ENCODE results near the gene PRR23C.
"Not testable (repeated sequence)": the region's sequence is repeated elsewhere in the genome, so short reads cannot be mapped to it uniquely, and the experiment has no call there.

Gene PRR23C

GRCh38 chr3:139032326-139033002 is 12.2 kb downstream of the PRR23C start:
- no peaks in the 10 kb centered on the region for H3K27me3 ChIP-seq (ENCODE audit: control insufficient read depth, insufficient read depth, low read length)
- H3K9ac ChIP-seq (ENCODE audit: low read length): no peak overlapping the region
- no peaks in the 10 kb centered on the region for H3K36me3 ChIP-seq (ENCODE audit: control insufficient read depth, insufficient read depth, low read length)
- H3K27ac ChIP-seq (ENCODE audit: low read depth, low read length): no peak overlapping the region
- H3K4me3 ChIP-seq (ENCODE audit: low read depth, low read length): no peak overlapping the region
- no peaks in the 10 kb centered on the region for H3K4me1 ChIP-seq (ENCODE audit: control insufficient read depth, insufficient read depth, low read length)
- H3K9me3 ChIP-seq (ENCODE audit: control insufficient read depth, insufficient read depth, low read depth, low read length): no peaks in the 10 kb centered on the region

- not testable (repeated sequence) for H3K27me3 ChIP-seq (ENCODE audit: control insufficient read depth, insufficient read depth, low read length); H3K4me3 ChIP-seq (ENCODE audit: low read depth, low read length); H3K36me3 ChIP-seq (ENCODE audit: control insufficient read depth, insufficient read depth, low read length); H3K9ac ChIP-seq (ENCODE audit: low read length); H3K9me3 ChIP-seq (ENCODE audit: control insufficient read depth, insufficient read depth, low read depth, low read length); H3K4me1 ChIP-seq (ENCODE audit: control insufficient read depth, insufficient read depth, low read length); H3K27ac ChIP-seq (ENCODE audit: low read depth, low read length)
Measured at GRCh38 chr3:139030576-139030975, 14.1 kb downstream of the PRR23C start.

DNA sequence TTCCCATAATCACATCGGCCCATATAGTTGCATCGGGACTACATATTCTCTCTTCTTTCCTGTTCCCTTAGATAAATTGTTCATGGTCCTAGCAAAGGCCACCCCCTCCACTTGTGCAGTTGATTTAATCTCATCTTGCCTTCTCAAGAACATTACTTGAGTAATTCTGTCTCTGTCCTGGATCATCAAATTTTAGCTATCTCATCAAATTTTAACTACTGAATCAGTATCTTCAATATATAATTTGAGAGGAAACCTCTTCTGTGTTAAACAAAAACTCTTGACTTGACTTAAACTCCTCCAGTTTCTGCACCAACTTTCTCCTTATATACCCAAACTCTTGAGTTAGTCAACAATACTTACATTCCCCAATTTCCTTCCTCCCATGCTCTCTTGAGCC is 19.7 kb downstream of the PRR23C start:
- Histone ChIP-seq H3K9me3 (ENCODE audit: control insufficient read depth, insufficient read depth, low read depth, low read length) (no peaks in the 10 kb centered on the region), H3K36me3 (ENCODE audit: control insufficient read depth, insufficient read depth, low read length) (no peaks in the 10 kb centered on the region), H3K27ac (ENCODE audit: low read depth, low read length) (no peak overlapping the region), H3K9ac (ENCODE audit: low read length) (no peak overlapping the region), H3K27me3 (ENCODE audit: control insufficient read depth, insufficient read depth, low read length) (peaks cover 4% of the 10 kb centered on the region; the same call in 1 of the 2 replicates), H3K4me3 (ENCODE audit: low read depth, low read length) (no peak overlapping the region), H3K4me1 (ENCODE audit: control insufficient read depth, insufficient read depth, low read length) (no peaks in the 10 kb centered on the region)

DNA sequence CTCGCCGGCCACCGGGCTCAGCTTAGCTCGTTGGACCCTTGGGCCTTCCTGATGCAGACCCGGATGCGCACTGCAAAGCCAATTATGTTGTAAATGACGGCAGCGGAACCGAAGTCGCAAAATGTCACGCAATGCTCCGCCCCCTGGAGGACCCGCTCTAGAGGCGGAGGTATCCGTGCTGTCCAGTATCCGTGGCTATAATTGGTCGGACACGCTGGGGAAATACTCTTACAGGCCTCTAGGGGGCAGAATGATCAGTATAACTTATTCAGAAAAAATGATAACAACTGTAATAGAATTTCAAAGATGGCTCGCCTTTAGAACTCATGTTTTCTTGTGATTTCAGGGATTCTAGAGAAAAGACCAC is 23.8 kb downstream of the PRR23C start, which contains the start of gene PRR23B:
TSS of gene PRR23B (minus strand) at position 59 of the 367 bp plus-strand sequence. CDS start 265 bp downstream, outside the sequence.
- Histone ChIP-seq H3K27me3 (ENCODE audit: control insufficient read depth, insufficient read depth, low read length) (peaks cover 4% of the 10 kb centered on the region; the same call in 1 of the 2 replicates), H3K4me3 (ENCODE audit: low read depth, low read length) (no peak within 1 kb of the TSS), H3K9me3 (ENCODE audit: control insufficient read depth, insufficient read depth, low read depth, low read length) (no peaks in the 10 kb centered on the region), H3K27ac (ENCODE audit: low read depth, low read length) (no peak within 1 kb of the TSS), H3K9ac (ENCODE audit: low read length) (no peak within 1 kb of the TSS), H3K36me3 (ENCODE audit: control insufficient read depth, insufficient read depth, low read length) (no peaks in the 10 kb centered on the region), H3K4me1 (ENCODE audit: control insufficient read depth, insufficient read depth, low read length) (no peaks in the 10 kb centered on the region)

DNA sequence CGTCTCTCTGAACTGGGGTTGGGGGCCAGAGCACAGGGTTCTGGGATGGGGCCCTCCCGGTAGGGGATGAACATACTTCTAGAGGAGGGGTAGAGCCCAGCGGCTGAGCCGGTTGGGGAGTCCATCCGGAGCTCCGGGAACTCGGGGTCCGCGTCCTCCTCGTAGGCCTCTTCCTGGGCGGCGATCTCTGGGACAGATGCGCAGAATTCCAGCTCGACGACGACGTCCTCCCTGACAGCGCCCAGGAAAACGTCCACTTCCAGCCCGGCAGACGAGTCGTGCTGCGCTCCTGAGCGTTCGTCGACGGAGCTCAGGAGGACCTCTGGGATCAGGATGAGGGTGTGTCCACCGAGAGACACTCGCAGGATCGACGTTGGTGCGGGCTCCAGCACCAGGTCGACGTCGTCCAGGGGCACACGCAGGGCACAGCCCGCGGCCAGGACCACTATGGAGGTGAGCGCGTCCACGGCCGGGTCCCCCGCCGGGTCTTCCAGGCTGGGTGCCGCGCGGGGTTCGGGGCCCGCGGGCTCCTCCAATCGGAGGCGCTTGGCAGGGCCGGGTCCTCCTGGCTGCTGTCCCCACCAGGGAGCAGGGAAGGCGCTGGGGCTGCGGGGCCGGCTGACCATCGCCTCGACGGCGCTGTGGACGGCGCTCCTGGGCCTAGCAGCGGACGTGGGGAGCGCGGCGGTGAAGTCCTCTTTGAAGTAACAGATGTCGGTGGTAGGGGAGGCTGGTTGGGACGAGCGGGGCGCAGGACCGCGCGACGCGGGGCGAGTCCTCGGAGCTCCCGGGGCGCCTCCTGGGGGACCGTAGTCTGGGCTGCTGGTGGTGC is 24.4 kb downstream of the PRR23C start:
- H3K9me3 ChIP-seq (ENCODE audit: control insufficient read depth, insufficient read depth, low read depth, low read length): no peaks in the 10 kb centered on the region
- H3K27ac ChIP-seq (ENCODE audit: low read depth, low read length): no peak overlapping the region
- H3K4me3 ChIP-seq (ENCODE audit: low read depth, low read length): no peak overlapping the region
- no peaks in the 10 kb centered on the region for H3K4me1 ChIP-seq (ENCODE audit: control insufficient read depth, insufficient read depth, low read length)
- no peak overlapping the region for H3K9ac ChIP-seq (ENCODE audit: low read length)
- H3K27me3 ChIP-seq (ENCODE audit: control insufficient read depth, insufficient read depth, low read length): peaks cover 4% of the 10 kb centered on the region; the same call in 1 of the 2 replicates
- H3K36me3 ChIP-seq (ENCODE audit: control insufficient read depth, insufficient read depth, low read length): no peaks in the 10 kb centered on the region

GRCh38 chr3:139016430-139017048 is 28.2 kb downstream of the PRR23C start:
- Histone ChIP-seq H3K27ac (ENCODE audit: low read depth, low read length) (no peak overlapping the region), H3K9me3 (ENCODE audit: control insufficient read depth, insufficient read depth, low read depth, low read length) (peaks cover 2% of the 10 kb centered on the region; the same call in 1 of the 2 replicates), H3K4me3 (ENCODE audit: low read depth, low read length) (no peak overlapping the region), H3K9ac (ENCODE audit: low read length) (no peak overlapping the region), H3K36me3 (ENCODE audit: control insufficient read depth, insufficient read depth, low read length) (no peaks in the 10 kb centered on the region), H3K4me1 (ENCODE audit: control insufficient read depth, insufficient read depth, low read length) (no peaks in the 10 kb centered on the region), H3K27me3 (ENCODE audit: control insufficient read depth, insufficient read depth, low read length) (no peaks in the 10 kb centered on the region)

DNA sequence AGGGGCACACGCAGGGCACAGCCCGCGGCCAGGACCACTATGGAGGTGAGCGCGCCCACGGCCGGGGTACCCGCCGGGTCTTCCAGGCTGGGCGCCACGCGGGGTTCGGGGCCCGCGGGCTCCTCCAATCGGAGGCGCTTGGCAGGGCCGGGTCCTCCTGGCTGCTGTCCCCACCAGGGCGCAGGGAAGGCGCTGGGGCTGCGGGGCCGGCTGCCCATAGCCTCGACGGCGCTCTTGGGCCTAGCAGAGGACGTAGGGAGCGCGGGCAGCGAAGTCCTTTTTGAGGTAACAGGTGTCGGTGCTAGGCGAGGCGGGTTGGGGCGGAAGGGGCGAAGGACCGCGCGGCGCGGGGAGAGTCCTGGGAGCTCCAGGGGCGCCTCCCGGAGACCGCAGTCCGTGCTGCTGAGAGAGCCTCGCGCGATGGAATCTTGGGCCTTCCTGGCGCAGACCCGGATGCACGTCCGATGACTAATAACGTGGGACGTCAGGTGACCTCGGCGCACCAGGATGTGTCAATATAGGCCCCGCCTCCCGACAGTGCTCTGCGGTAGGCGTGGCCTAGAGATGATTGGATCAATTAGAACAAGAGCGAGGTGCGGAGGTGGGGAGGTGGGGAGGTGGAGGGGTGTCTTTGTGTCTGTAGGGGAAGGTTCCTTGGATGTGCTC is 38.5 kb downstream of the PRR23C start, which contains the start of gene PRR23A:
TSS of gene PRR23A (minus strand) at position 218 of the 666 bp plus-strand sequence. CDS start at position 218, 0 bp downstream.
- Histone ChIP-seq H3K36me3 (ENCODE audit: control insufficient read depth, insufficient read depth, low read length) (no peaks in the 10 kb centered on the region), H3K9ac (ENCODE audit: low read length) (no peak within 1 kb of the TSS), H3K9me3 (ENCODE audit: control insufficient read depth, insufficient read depth, low read depth, low read length) (no peaks in the 10 kb centered on the region), H3K4me3 (ENCODE audit: low read depth, low read length) (no peak within 1 kb of the TSS), H3K27ac (ENCODE audit: low read depth, low read length) (no peak within 1 kb of the TSS), H3K4me1 (ENCODE audit: control insufficient read depth, insufficient read depth, low read length) (no peaks in the 10 kb centered on the region), H3K27me3 (ENCODE audit: control insufficient read depth, insufficient read depth, low read length) (no peaks in the 10 kb centered on the region)

DNA sequence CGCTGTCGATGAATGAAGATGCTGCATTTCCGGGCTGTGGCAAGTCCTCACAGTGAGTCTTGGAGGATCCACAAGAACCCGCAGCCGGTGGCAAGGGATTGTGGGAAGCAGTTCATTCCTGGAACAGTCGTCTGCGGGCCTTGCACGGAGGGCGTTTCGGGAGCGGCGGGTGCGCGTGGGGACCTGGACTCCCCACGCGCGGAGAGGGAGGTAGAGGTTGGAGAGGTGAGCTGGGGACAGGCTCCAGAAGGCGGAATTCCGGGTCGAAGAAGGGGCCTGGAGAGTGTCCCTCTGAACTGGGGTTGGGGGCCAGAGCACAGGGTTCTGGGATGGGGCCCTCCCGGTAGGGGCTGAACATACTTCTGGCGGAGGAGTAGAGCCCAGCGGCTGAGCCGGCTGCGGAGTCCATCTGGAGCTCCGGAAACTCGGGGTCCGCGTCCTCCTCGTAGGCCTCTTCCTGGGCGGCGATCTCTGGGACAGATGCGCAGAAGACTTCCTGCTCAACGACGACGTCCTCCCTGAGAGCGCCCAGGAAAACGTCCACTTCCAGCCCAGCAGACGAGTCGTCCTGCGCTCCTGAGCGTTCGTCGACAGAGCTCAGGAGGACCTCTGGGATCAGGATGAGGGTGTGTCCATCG is 39.2 kb downstream of the PRR23C start:
- Histone ChIP-seq H3K27me3 (ENCODE audit: control insufficient read depth, insufficient read depth, low read length) (no peaks in the 10 kb centered on the region), H3K9ac (ENCODE audit: low read length) (no peak overlapping the region)

DNA sequence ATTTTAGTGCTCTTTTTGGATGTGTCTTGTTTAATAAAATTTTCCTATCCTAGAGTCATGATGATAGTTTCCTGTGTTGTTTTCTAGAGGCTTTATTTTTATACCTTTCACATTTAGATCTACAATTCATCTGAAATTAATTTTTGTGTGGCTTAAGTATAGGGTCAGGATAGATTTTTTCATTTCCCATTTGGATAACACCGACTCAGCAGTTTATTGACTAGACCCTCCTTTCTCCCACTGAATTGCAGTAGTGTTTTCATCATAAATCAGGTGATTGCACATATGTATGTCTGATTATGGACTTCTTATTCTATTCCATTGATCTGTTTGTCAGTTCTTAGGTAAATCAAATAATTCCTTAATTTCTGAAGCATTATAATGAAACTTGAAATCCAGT is 49.0 kb downstream of the PRR23C start:
- Histone ChIP-seq H3K27ac (ENCODE audit: low read depth, low read length) (no peak overlapping the region), H3K4me3 (ENCODE audit: low read depth, low read length) (no peak overlapping the region), H3K4me1 (ENCODE audit: control insufficient read depth, insufficient read depth, low read length) (no peaks in the 10 kb centered on the region), H3K27me3 (ENCODE audit: control insufficient read depth, insufficient read depth, low read length) (peaks cover 18% of the 10 kb centered on the region; the same call in 1 of the 2 replicates), H3K9me3 (ENCODE audit: control insufficient read depth, insufficient read depth, low read depth, low read length) (no peaks in the 10 kb centered on the region), H3K9ac (ENCODE audit: low read length) (no peak overlapping the region), H3K36me3 (ENCODE audit: control insufficient read depth, insufficient read depth, low read length) (no peaks in the 10 kb centered on the region)

More for the DNA sequence above, 39.2 kb downstream of the PRR23C start:
- H3K4me3 ChIP-seq (ENCODE audit: low read depth, low read length): no peak overlapping the region
- no peaks in the 10 kb centered on the region for H3K4me1 ChIP-seq (ENCODE audit: control insufficient read depth, insufficient read depth, low read length)
- H3K36me3 ChIP-seq (ENCODE audit: control insufficient read depth, insufficient read depth, low read length): no peaks in the 10 kb centered on the region
- no peak overlapping the region for H3K27ac ChIP-seq (ENCODE audit: low read depth, low read length)
- no peaks in the 10 kb centered on the region for H3K9me3 ChIP-seq (ENCODE audit: control insufficient read depth, insufficient read depth, low read depth, low read length)

Data from HUES6 (cell line).